HepG2 (cell line): ENCODE data around the gene STOM. TPM values are rescaled to one million over a fixed set of nuclear protein-coding genes. Genes with fewer than 3 reads are reported as not detected.
A peak's percentile ranks its signal among the peaks of the same experiment; 100 is the strongest.

Experiments
- ETV5 ChIP-seq: IDR thresholded peaks from 2 replicates; pipeline ENCODE4 v1.6.1; 2018; ENCODE audit warnings: missing biosample characterization, missing genetic modification reagents, inconsistent platforms, borderline replicate concordance
- FOXC1 ChIP-seq: sonication (generic); formaldehyde crosslinking; IDR thresholded peaks from 2 replicates; pipeline ENCODE4 v1.8.0; 2022; ENCODE audit warnings: mild to moderate bottlenecking, missing genetic modification reagents, borderline replicate concordance
- FOXJ3 ChIP-seq: sonication (generic); formaldehyde crosslinking; IDR thresholded peaks from 2 replicates; pipeline ENCODE4 v1.4.0; 2020; ENCODE audit warnings: missing genetic modification reagents, mild to moderate bottlenecking, borderline replicate concordance
- GATAD1 ChIP-seq: IDR thresholded peaks from 2 replicates; pipeline ENCODE4 v1.6.1; 2016; ENCODE audit warnings: missing genetic modification reagents, missing compliant biosample characterization
- GTF3A ChIP-seq: sonication (generic); formaldehyde crosslinking; conservative IDR thresholded peaks from 2 replicates; pipeline ENCODE4 v1.4.0; 2020; ENCODE audit warnings: mild to moderate bottlenecking, missing genetic modification reagents
- GZF1 ChIP-seq: sonication (generic); formaldehyde crosslinking; IDR thresholded peaks from 2 replicates; pipeline ENCODE4 v1.5.1; 2020; ENCODE audit warnings: mild to moderate bottlenecking, missing genetic modification reagents
- ISL2 ChIP-seq: sonication (generic); formaldehyde crosslinking; IDR thresholded peaks from 2 replicates; pipeline ENCODE4 v1.5.0; 2020; ENCODE audit warnings: missing genetic modification reagents
- MIER3 ChIP-seq: IDR thresholded peaks from 2 replicates; pipeline ENCODE4 v1.6.1; 2016; ENCODE audit warnings: missing compliant biosample characterization, borderline replicate concordance
- NFE2 ChIP-seq: sonication (generic); formaldehyde crosslinking; IDR thresholded peaks from 2 replicates; pipeline ENCODE4 v1.4.0; 2020; ENCODE audit warnings: missing genetic modification reagents
- PAX8 ChIP-seq: sonication (generic); formaldehyde crosslinking; IDR thresholded peaks from 2 replicates; pipeline ENCODE4 v1.8.0; 2022; ENCODE audit warnings: mild to moderate bottlenecking, missing genetic modification reagents, borderline replicate concordance
- TMF1 ChIP-seq: sonication (generic); formaldehyde crosslinking; IDR thresholded peaks from 2 replicates; pipeline ENCODE4 v1.8.1; 2022; ENCODE audit warnings: low read depth, missing genetic modification reagents
- ZGPAT ChIP-seq: IDR thresholded peaks from 2 replicates; pipeline ENCODE4 v1.6.1; 2016; ENCODE audit warnings: mild to moderate bottlenecking
- ZNF275 ChIP-seq: sonication (generic); formaldehyde crosslinking; IDR thresholded peaks from 2 replicates; pipeline ENCODE4 v1.8.0; 2022; ENCODE audit warnings: missing genetic modification reagents, mild to moderate bottlenecking, inconsistent platforms, borderline replicate concordance
- ZNF329 ChIP-seq: sonication (generic); formaldehyde crosslinking; IDR thresholded peaks from 2 replicates; pipeline ENCODE4 v1.9.0; 2021; ENCODE audit warnings: low read depth, mild to moderate bottlenecking, missing genetic modification reagents
- ZNF382 ChIP-seq: sonication (generic); formaldehyde crosslinking; IDR thresholded peaks from 2 replicates; pipeline ENCODE4 v1.5.0; 2020; ENCODE audit warnings: missing genetic modification reagents, mild to moderate bottlenecking, borderline replicate concordance
- ZNF598 ChIP-seq: sonication (generic); formaldehyde crosslinking; IDR thresholded peaks from 2 replicates; pipeline ENCODE4 v1.5.1; 2020; ENCODE audit warnings: mild to moderate bottlenecking, missing genetic modification reagents, borderline replicate concordance
- ZNF644 ChIP-seq: IDR thresholded peaks from 2 replicates; pipeline ENCODE4 v1.6.1; 2016; ENCODE audit warnings: low read depth
- ZXDC ChIP-seq: sonication (generic); formaldehyde crosslinking; IDR thresholded peaks from 2 replicates; pipeline ENCODE4 v1.5.0; 2020; ENCODE audit warnings: mild to moderate bottlenecking, missing genetic modification reagents
- polyA plus RNA-seq, 8 experiments: library from polyadenylated mRNA; depleted of rRNA in 3 of 8; stranded (reverse) in 7 of 8; unstranded in 1 of 8; fragments of >200 nt; fragmentation: Illumina TruSeq in 4 of 8; extraction: Trizol in 4 of 8; gene quantifications; 2 replicates each; pipeline versions ENCODE4 v1.2.1 to v1.2.3, GENCODE V29; 2011 to 2016; ENCODE audit warnings: low read depth in 4 of 8, missing spikeins in 1 of 8, mixed read lengths in 1 of 8; ENCODE audit not compliant: insufficient read depth in 1 of 8
- total RNA-seq, 5 experiments: library from RNA; depleted of rRNA; stranded (reverse); fragments of >200 nt; fragmentation: Illumina TruSeq; extraction: Trizol; gene quantifications; 2 replicates each; pipeline ENCODE4 v1.2.3, GENCODE V29; 2016; ENCODE audit warnings: low read depth in 1 of 5
- TF ChIP-seq, protein P1 (sequence below), 2 experiments: IDR thresholded peaks; 2 replicates each; pipeline ENCODE4 v1.6.1; 2011 to 2012; ENCODE audit warnings: low read length in 2 of 2, borderline replicate concordance in 1 of 2, low read depth in 1 of 2, mild to moderate bottlenecking in 1 of 2, moderate library complexity in 1 of 2
- TF ChIP-seq, protein P2 (sequence below): sonication (generic); formaldehyde crosslinking; IDR thresholded peaks from 2 replicates; pipeline ENCODE4 v1.5.0; 2020; ENCODE audit warnings: missing genetic modification reagents, mild to moderate bottlenecking, borderline replicate concordance

Gene STOM
- total and polyA plus RNA-seq, 2 of the 13 experiments (the other 11 are each of a cell fraction or from before 2014, with no cell fraction given), result 43.6 to 165 TPM

DNA sequence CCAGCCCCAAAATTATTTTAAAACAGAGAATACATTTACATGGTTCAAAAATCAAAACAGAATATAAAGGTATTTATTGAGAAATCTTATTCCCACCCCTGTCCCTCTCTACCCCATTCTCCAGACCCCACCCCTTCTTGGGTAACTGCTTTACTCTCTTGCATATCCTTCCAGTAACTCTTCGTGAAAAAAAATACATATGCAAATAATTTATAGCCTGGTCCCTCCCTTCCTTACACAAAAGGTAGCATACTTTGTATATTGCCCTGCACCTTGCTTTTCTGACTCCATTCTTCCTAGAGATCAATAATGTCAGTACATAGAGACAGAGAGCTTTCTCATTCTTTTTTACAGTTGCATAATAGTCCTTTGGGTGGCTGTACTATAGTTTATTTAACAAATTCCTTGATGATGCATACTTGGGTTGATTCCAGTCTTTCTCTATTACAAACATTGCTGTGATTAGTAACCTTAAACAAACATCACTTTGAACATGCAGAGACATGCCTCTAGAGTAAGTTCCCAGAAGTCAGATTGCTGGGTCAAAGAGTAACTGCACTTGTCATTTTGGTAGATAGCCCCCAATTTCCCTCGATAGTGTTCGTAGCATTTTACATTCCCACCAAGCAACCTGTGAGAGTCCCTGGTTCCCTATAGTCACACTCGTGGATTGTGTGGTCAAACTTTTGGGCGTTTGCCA lies 47.9 kb downstream of the STOM start (continued):
- TF ChIP-seq, protein P1, sequence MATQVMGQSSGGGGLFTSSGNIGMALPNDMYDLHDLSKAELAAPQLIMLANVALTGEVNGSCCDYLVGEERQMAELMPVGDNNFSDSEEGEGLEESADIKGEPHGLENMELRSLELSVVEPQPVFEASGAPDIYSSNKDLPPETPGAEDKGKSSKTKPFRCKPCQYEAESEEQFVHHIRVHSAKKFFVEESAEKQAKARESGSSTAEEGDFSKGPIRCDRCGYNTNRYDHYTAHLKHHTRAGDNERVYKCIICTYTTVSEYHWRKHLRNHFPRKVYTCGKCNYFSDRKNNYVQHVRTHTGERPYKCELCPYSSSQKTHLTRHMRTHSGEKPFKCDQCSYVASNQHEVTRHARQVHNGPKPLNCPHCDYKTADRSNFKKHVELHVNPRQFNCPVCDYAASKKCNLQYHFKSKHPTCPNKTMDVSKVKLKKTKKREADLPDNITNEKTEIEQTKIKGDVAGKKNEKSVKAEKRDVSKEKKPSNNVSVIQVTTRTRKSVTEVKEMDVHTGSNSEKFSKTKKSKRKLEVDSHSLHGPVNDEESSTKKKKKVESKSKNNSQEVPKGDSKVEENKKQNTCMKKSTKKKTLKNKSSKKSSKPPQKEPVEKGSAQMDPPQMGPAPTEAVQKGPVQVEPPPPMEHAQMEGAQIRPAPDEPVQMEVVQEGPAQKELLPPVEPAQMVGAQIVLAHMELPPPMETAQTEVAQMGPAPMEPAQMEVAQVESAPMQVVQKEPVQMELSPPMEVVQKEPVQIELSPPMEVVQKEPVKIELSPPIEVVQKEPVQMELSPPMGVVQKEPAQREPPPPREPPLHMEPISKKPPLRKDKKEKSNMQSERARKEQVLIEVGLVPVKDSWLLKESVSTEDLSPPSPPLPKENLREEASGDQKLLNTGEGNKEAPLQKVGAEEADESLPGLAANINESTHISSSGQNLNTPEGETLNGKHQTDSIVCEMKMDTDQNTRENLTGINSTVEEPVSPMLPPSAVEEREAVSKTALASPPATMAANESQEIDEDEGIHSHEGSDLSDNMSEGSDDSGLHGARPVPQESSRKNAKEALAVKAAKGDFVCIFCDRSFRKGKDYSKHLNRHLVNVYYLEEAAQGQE (IDR thresholded peaks at IDR 0.05; ENCODE audit: borderline replicate concordance in 1 of 2, low read depth in 1 of 2, low read length in 2 of 2), result no peak
- TF ChIP-seq ETV5 (CRISPR knock-in tag) (peak; percentile 45; the same call in 1 of the 2 replicates), ZXDC (CRISPR knock-in tag) (no peak), NFE2 (CRISPR knock-in tag) (no peak), GATAD1 (CRISPR knock-in tag) (peak; percentile 49; the same call in 1 of the 2 replicates), FOXC1 (CRISPR knock-in tag) (no peak), ZNF644 (CRISPR knock-in tag) (no peak), ISL2 (CRISPR knock-in tag) (peak; percentile 92), PAX8 (no peak), GTF3A (CRISPR knock-in tag) (no peak), GZF1 (CRISPR knock-in tag) (no peak), ZGPAT (peak; percentile 94), MIER3 (CRISPR knock-in tag) (peak; percentile 78; the same call in 1 of the 2 replicates), ZNF382 (CRISPR knock-in tag) (no peak), ZNF275 (CRISPR knock-in tag) (no peak), ZNF598 (CRISPR knock-in tag) (no peak), ZNF329 (CRISPR knock-in tag) (no peak), FOXJ3 (CRISPR knock-in tag) (peak; percentile 95; the same call in 1 of the 2 replicates), TMF1 (no peak)
- TF ChIP-seq, protein P2, sequence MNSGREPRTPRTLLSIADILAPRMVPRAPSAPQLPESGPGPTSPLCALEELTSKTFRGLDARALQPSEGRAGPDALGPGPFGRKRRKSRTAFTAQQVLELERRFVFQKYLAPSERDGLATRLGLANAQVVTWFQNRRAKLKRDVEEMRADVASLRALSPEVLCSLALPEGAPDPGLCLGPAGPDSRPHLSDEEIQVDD, result no peak
